ENCODE data around the gene FKBP15. TPM values are rescaled to one million over a fixed set of nuclear protein-coding genes. Genes with fewer than 3 reads are reported as not detected.
"Not testable (repeated sequence)": the region's sequence is repeated elsewhere in the genome, so short reads cannot be mapped to it uniquely, and the experiment has no call there.

Gene FKBP15
- total and polyA plus RNA-seq, 8 donors: 5.5 to 36.6 (median 13.7) TPM

GRCh38 chr9:113257863-113258262, 36.8 kb upstream of the FKBP15 start:
- no peak overlapping the region for H3K4me3 ChIP-seq
- peaks cover 14 to 76% (median 68%) of the 10 kb centered on the region in 4 donors for H3K36me3 ChIP-seq
- TF ChIP-seq POLR2AphosphoS5 (IDR thresholded peaks at IDR 0.05) (no peak), EP300 (IDR thresholded peaks at IDR 0.05) (no peak), CTCF (IDR thresholded peaks at IDR 0.05) (no peak), POLR2A (IDR thresholded peaks at IDR 0.05) (no peak)
- intact Hi-C loops (cut with DNase I; ENCODE audit: low total_unique reads): no loop called here
- H3K9me3 ChIP-seq: no peaks in the 10 kb centered on the region
- H3K27ac ChIP-seq: no peak overlapping the region
- H3K27me3 ChIP-seq: no peaks in the 10 kb centered on the region
- peaks cover 0 to 13% (median 6%) of the 10 kb centered on the region in 4 donors for H3K4me1 ChIP-seq
- WGBS, 5 donors: 86 to 94% (median 88%) methylated on average over 3 of the region's 3 CpGs
- DNase-seq: no peak

DNA sequence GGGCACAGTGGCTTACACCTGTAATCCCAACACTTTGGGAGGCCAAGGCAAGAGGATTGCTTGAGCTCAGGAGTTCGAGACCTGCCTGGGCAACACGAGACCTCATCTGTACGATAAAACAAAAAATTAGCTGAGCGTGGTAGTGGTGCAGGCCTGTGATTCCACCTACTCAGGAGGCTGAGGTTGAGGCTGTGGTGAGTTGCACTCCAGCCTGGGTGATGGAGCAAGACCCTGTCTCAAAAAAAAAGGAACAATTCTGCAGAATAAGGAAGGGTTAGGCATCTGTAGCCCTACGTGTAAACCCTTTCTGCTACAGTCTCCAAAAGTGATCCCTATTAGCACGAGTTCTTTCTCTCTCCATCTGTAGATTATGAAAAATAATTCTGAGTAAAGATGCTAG, 34.4 kb upstream of the FKBP15 start:
- DNase-seq: no peak

DNA sequence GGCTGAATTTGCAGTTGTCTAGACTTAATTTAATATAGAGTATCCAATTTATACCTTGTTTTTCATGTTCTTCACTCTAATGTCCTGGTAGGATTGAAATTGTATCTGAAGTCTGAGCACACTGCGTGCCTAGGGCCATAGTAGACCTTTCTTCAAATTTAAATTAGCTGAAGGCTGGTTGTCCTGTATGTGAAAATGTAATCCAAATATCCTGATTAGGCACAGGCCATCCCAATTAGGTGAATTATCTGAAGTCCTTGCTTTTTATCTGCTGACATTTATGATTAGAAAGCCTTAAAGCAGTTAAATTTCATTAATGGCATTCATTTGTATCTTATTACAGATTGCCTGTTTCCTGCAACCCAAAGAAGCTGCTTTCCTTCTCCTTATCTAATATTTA, 33.9 kb upstream of the FKBP15 start:
- H3K4me1 ChIP-seq: peaks cover 0 to 13% (median 6%) of the 10 kb centered on the region in 4 donors
- intact Hi-C loops (cut with DNase I; ENCODE audit: low total_unique reads): no loop called here
- H3K4me3 ChIP-seq: no peak overlapping the region
- no peaks in the 10 kb centered on the region for H3K27me3 ChIP-seq
- WGBS, 5 donors: 93 to 100% (median 98%) methylated on average over 1 of the region's 1 CpG
- DNase-seq: no peak
- TF ChIP-seq CTCF (IDR thresholded peaks at IDR 0.05): no peak
- TF ChIP-seq POLR2AphosphoS5 (IDR thresholded peaks at IDR 0.05): no peak
- TF ChIP-seq EP300 (IDR thresholded peaks at IDR 0.05): no peak
- TF ChIP-seq POLR2A (IDR thresholded peaks at IDR 0.05): no peak
- no peak overlapping the region for H3K27ac ChIP-seq
- no peaks in the 10 kb centered on the region for H3K9me3 ChIP-seq
- peaks cover 5 to 48% (median 39%) of the 10 kb centered on the region in 4 donors for H3K36me3 ChIP-seq

More for the DNA sequence above, 34.4 kb upstream of the FKBP15 start:
- Histone ChIP-seq H3K4me3 (no peak overlapping the region), H3K4me1 (peaks cover 0 to 13% (median 6%) of the 10 kb centered on the region in 4 donors), H3K9me3 (no peaks in the 10 kb centered on the region), H3K36me3 (peaks cover 9 to 52% (median 43%) of the 10 kb centered on the region in 4 donors), H3K27me3 (no peaks in the 10 kb centered on the region), H3K27ac (no peak overlapping the region)
- 86 to 95% (median 94%) methylated on average over 6 of the region's 6 CpGs for WGBS, 5 donors
- TF ChIP-seq CTCF (IDR thresholded peaks at IDR 0.05) (no peak), POLR2AphosphoS5 (IDR thresholded peaks at IDR 0.05) (no peak), POLR2A (IDR thresholded peaks at IDR 0.05) (no peak), EP300 (IDR thresholded peaks at IDR 0.05) (no peak)
- intact Hi-C loops (cut with DNase I; ENCODE audit: low total_unique reads): no loop called here

- H3K4me3 ChIP-seq: no peak overlapping the region
- no peak for TF ChIP-seq CTCF (IDR thresholded peaks at IDR 0.05)
- TF ChIP-seq POLR2A (IDR thresholded peaks at IDR 0.05): no peak
- TF ChIP-seq EP300 (IDR thresholded peaks at IDR 0.05): no peak
- no peak for TF ChIP-seq POLR2AphosphoS5 (IDR thresholded peaks at IDR 0.05)
- H3K36me3 ChIP-seq: peaks cover 0 to 8% (median 3%) of the 10 kb centered on the region in 4 donors
- no peaks in the 10 kb centered on the region for H3K4me1 ChIP-seq
- no peak overlapping the region for H3K27ac ChIP-seq
- WGBS, 5 donors: 92 to 99% (median 97%) methylated on average over 2 of the region's 2 CpGs
- intact Hi-C loops (cut with DNase I; ENCODE audit: low total_unique reads): no loop called here
- H3K9me3 ChIP-seq: no peaks in the 10 kb centered on the region
- no peak for DNase-seq
- H3K27me3 ChIP-seq: no peaks in the 10 kb centered on the region
Observed at GRCh38 chr9:113250807-113251206, 29.7 kb upstream of the FKBP15 start.

DNA sequence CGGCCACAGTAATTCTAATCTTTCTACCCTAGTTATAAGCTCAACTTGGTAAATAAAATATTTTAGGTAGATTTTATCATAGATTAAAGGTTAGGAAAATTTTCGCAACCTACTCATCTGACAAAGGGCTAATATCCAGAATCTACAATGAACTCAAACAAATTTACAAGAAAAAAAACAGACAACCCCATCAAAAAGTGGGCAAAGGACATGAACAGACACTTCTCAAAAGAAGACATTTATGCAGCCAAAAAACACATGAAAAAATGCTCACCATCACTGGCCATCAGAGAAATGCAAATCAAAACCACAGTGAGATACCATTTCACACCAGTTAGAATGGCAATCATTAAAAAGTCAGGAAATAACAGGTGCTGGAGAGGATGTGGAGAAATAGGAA, 28.6 kb upstream of the FKBP15 start:
- DNase-seq; H3K27ac ChIP-seq; H3K9me3 ChIP-seq; H3K4me1 ChIP-seq; H3K4me3 ChIP-seq; H3K36me3 ChIP-seq; H3K27me3 ChIP-seq; intact Hi-C loops (cut with DNase I; ENCODE audit: low total_unique reads): not testable (repeated sequence)
- 93 to 98% (median 98%) methylated on average over 2 of the region's 2 CpGs for WGBS, 5 donors

Measured in stomach (tissue), 9 donors.